Glutamatergic neuron (in vitro differentiated cells): ENCODE results near the gene TMEM181. TPM values are rescaled to one million over a fixed set of nuclear protein-coding genes. Genes with fewer than 3 reads are reported as not detected.
"Not testable (repeated sequence)": the region's sequence is repeated elsewhere in the genome, so short reads cannot be mapped to it uniquely, and the experiment has no call there.

Experiments
- DNase-seq: peaks from one replicate; pipeline ENCODE4 v3.0.0; 2022
- H3K27ac Mint-ChIP-seq: one replicate; pipeline ENCODE4 v1.8.0; 2020; ENCODE audit warnings: mild to moderate bottlenecking, mixed read lengths, inconsistent platforms; ENCODE audit not compliant: unreplicated experiment
- H3K27me3 Mint-ChIP-seq: one replicate; pipeline ENCODE4 v1.8.0; 2020; ENCODE audit warnings: mild to moderate bottlenecking, moderate library complexity, mixed read lengths, inconsistent platforms; ENCODE audit not compliant: unreplicated experiment
- H3K36me3 Mint-ChIP-seq: one replicate; pipeline ENCODE4 v1.8.0; 2020; ENCODE audit warnings: mild to moderate bottlenecking, mixed read lengths, inconsistent platforms; ENCODE audit not compliant: unreplicated experiment
- H3K4me1 Mint-ChIP-seq: one replicate; pipeline ENCODE4 v1.8.0; 2020; ENCODE audit warnings: mild to moderate bottlenecking, low read depth, mixed read lengths, inconsistent platforms; ENCODE audit not compliant: unreplicated experiment
- H3K4me3 Mint-ChIP-seq: one replicate; pipeline ENCODE4 v1.8.0; 2020; ENCODE audit warnings: mild to moderate bottlenecking, mixed read lengths, inconsistent platforms; ENCODE audit not compliant: unreplicated experiment
- H3K9me3 Mint-ChIP-seq: one replicate; pipeline ENCODE4 v1.8.0; 2020; ENCODE audit warnings: mild to moderate bottlenecking, moderate library complexity, mixed read lengths, inconsistent platforms; ENCODE audit not compliant: unreplicated experiment
- CTCF ChIP-seq: fragments of 200-600 bp; sonication (generic); IDR thresholded peaks from one replicate; pipeline ENCODE4 v1.5.0; 2021; ENCODE audit not compliant: partially characterized antibody, unreplicated experiment
- total RNA-seq: library from RNA; stranded (reverse); fragmentation: NEBNext Ultra II Directional; extraction: Animal tissue kit (Norgen Biotek cat#: 25700); gene quantifications from one replicate; pipeline ENCODE4 v1.2.1, GENCODE V29; 2021; ENCODE audit not compliant: unreplicated experiment

The TMEM181 gene
- total RNA-seq, 1 donor from 2014 or later, result 44.3 TPM

- Mint-ChIP-seq H3K27ac (no peak overlapping the region), H3K36me3 (no peaks in the 10 kb centered on the region), H3K9me3 (peaks cover 10% of the 10 kb centered on the region), H3K27me3 (peaks cover 3% of the 10 kb centered on the region), H3K4me3 (no peak overlapping the region), H3K4me1 (peaks cover 27% of the 10 kb centered on the region)
- no peak for TF ChIP-seq CTCF
- DNase-seq, result no peak
Measured at GRCh38 chr6:158554611-158555361, 5.1 kb upstream of the TMEM181 start.

GRCh38 chr6:158556113-158556512 is 3.8 kb upstream of the TMEM181 start:
- Mint-ChIP-seq H3K27me3 (peaks cover 5% of the 10 kb centered on the region), H3K4me1 (peaks cover 30% of the 10 kb centered on the region), H3K36me3 (no peaks in the 10 kb centered on the region), H3K9me3 (peaks cover 16% of the 10 kb centered on the region), H3K27ac (no peak overlapping the region), H3K4me3 (no peak overlapping the region)
- DNase-seq, result no peak
- TF ChIP-seq CTCF, result no peak

- peaks cover 17% of the 10 kb centered on the region for H3K9me3 Mint-ChIP-seq
Measured at GRCh38 chr6:158557110-158557509, 2.8 kb upstream of the TMEM181 start.

DNA sequence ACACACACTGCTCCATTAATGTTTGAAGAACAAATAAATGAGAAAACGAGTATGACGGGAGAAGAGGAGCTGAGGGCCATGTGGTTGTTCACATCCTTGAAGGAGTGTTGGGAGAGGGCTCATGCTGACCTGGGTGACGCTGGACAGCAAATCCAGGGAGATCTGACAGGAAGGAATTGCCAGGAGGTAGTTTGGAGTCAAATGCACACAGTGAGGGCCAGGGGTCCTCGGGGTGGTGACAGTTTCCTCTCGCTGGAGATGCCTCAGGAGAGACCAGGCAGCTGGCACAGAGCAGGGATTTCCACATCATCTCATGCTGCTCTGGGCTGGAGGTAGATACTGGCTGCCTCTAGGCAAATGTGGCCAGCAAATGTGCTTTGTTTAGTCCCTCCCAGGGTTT is 2.0 kb upstream of the TMEM181 start:
- no peaks in the 10 kb centered on the region for H3K36me3 Mint-ChIP-seq
- no peak for TF ChIP-seq CTCF
- DNase-seq, result no peak
- H3K27ac Mint-ChIP-seq, result no peak overlapping the region
- peaks cover 20% of the 10 kb centered on the region for H3K9me3 Mint-ChIP-seq
- H3K4me1 Mint-ChIP-seq, result peaks cover 42% of the 10 kb centered on the region
- H3K27me3 Mint-ChIP-seq, result peaks cover 10% of the 10 kb centered on the region
- peak overlapping the region; percentile 9 for H3K4me3 Mint-ChIP-seq

More at GRCh38 chr6:158557110-158557509, 2.8 kb upstream of the TMEM181 start:
- Mint-ChIP-seq H3K4me1 (peaks cover 40% of the 10 kb centered on the region), H3K27me3 (peaks cover 10% of the 10 kb centered on the region)
- not testable (repeated sequence) for H3K36me3 Mint-ChIP-seq, H3K27ac Mint-ChIP-seq, DNase-seq, H3K4me3 Mint-ChIP-seq

DNA sequence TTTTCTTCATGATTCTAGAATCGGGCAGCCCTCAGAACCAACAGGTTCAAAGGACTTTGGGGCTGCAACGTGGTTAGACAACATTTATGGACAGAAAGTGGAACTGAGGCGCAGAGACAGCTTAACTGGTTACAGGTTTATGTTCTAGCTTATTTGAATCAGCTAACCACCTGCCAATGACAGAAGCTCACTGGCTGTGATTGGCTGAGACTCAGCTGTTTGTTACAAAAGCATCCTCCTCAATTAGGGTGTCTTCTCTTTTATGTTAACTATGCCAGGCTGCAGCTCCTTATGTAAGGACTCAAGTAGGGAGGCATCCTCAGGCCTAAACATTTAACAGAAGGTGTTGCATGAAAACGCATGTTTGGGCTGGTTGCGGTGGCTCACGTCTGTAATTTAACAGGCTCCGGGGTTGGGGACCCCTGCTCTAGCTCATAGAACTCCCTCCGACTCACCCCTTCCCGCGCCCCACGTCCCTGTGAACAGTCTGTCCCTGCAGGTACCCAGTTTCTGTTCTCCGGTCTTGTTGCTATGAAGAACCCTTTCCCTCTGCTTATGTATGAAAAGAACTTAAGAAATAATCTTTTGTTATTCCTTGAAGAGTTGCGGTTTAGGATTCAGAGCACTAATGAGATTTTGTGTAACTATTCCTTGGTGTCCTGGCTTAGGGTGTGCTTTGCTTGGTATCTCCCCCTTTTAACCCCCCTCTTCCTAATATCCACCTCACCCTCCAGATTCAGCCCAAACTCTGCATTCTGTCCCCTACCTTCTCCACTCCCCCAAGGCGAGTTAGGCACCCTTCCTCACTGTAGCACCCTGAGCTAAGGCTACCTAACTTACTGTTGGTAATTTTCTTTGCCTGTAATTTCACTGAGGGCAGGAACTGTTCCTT is 1.2 kb upstream of the TMEM181 start:
- no peaks in the 10 kb centered on the region for H3K36me3 Mint-ChIP-seq
- DNase-seq, result no peak
- TF ChIP-seq CTCF, result no peak
- H3K4me3 Mint-ChIP-seq, result peak overlapping the region; percentile 73
- H3K9me3 Mint-ChIP-seq, result peaks cover 20% of the 10 kb centered on the region
- H3K4me1 Mint-ChIP-seq, result peaks cover 42% of the 10 kb centered on the region
- H3K27me3 Mint-ChIP-seq, result peaks cover 10% of the 10 kb centered on the region
- peak overlapping the region; percentile 70 for H3K27ac Mint-ChIP-seq
